ENCODE data around the gene FOLR1.

The FOLR1 gene

DNA sequence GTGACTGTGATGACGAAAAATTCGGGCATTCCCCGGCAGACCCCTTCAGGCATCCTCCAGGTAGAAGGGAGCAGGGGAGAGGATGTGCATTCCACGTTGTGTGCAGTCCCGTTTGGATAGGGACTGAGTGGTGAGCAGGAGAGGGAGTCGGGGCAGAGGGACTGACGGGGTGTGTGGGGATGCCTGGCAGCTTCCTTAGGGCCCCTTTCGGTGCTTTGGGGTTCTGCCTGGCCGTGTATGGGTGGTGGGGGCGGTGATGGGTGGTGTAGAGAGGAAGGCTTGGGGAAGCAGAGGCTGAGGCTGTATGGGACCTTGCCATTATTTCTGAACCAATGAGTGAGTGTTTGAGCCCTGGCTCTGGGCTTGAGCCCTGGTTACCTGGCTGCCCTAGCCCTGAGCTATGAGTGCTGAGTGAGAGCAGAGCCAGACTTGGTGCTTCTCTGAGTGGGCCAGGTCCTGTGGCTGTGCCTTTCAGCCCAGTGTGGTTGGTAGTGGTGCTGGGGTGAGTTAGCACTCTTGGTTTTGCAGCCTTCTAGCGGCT, 33.5 kb downstream of the FOLR1 start:
- TF ChIP-seq, protein P1, sequence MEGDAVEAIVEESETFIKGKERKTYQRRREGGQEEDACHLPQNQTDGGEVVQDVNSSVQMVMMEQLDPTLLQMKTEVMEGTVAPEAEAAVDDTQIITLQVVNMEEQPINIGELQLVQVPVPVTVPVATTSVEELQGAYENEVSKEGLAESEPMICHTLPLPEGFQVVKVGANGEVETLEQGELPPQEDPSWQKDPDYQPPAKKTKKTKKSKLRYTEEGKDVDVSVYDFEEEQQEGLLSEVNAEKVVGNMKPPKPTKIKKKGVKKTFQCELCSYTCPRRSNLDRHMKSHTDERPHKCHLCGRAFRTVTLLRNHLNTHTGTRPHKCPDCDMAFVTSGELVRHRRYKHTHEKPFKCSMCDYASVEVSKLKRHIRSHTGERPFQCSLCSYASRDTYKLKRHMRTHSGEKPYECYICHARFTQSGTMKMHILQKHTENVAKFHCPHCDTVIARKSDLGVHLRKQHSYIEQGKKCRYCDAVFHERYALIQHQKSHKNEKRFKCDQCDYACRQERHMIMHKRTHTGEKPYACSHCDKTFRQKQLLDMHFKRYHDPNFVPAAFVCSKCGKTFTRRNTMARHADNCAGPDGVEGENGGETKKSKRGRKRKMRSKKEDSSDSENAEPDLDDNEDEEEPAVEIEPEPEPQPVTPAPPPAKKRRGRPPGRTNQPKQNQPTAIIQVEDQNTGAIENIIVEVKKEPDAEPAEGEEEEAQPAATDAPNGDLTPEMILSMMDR (IDR thresholded peaks at IDR 0.05; ENCODE audit: control insufficient read depth, insufficient read depth, low read depth, low read length, missing control alignments): no peak
- DNase-seq (ENCODE audit: low read depth): no peak
- H3K4me3 ChIP-seq (ENCODE audit: control insufficient read depth, low read depth, low read length): peak overlapping the region; percentile 92

DNA sequence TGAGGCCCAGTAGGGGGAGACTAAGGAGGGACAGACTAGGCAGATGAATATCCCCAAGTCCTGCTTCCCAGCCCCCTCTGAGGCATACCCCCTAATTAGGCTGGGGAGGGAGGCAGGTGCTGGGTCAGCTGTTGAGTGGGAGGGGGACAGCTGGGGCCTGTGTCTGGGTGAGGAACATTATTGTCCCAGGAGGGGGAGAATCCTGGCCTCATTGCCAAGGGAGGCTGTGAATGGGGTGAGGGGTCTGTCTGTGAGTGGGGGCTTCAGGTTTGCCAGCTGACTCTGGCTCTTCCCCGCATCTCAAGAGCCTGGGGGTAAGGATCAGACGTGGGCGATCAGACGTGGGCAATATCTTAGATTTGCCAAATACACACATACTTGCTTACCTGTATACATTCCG, 34.8 kb downstream of the FOLR1 start:
- H3K4me3 ChIP-seq (ENCODE audit: control insufficient read depth, low read depth, low read length): no peak overlapping the region

DNA sequence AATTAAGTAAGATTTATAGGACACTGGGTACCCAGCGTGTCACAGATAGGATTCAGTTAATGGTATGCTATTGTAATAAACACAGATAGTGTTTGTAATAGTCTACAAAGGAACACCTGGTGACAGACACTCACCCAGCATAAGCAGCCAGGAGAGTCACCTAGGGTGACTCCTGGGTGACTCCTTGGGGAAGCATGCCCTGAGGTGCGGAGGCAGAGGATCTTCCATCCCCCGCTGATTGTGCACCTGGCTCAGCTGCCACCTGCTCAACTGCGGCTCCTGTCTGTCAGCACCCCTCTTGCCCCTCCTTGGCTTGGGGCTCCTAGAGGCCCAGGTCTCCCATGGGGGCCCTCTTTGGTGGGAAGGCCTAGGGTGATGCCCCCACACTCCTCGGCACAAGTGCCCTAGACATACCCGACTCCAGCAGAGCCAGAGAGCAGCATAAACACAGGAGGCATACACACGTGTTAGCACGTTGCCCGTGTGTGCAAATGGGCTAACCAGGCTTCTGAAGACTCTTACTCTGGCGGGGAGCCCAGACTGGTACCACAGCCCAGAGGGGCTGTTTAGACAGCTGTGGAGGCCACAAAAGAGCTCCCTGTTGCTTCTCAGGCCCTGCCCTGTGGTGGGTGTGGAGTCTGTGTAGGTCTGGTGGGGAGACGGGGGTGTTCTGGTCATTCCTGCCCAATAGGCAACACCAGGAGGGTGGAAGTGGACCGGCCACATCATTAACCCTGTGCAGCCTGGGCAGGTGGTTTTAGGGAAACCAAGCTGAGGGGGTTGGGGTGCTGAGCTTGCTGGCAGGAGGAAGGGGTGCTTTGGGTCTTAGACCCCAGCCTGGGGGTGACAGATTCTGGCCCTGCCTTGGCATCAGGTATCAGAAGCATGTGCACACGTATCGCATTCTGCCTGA, 35.6 kb downstream of the FOLR1 start:
- TF ChIP-seq, protein P1 (IDR thresholded peaks at IDR 0.05; ENCODE audit: control insufficient read depth, insufficient read depth, low read depth, low read length, missing control alignments): no peak

More for the DNA sequence above, 34.8 kb downstream of the FOLR1 start:
- DNase-seq (ENCODE audit: low read depth): no peak
- TF ChIP-seq, protein P1 (IDR thresholded peaks at IDR 0.05; ENCODE audit: control insufficient read depth, insufficient read depth, low read depth, low read length, missing control alignments): no peak

DNA sequence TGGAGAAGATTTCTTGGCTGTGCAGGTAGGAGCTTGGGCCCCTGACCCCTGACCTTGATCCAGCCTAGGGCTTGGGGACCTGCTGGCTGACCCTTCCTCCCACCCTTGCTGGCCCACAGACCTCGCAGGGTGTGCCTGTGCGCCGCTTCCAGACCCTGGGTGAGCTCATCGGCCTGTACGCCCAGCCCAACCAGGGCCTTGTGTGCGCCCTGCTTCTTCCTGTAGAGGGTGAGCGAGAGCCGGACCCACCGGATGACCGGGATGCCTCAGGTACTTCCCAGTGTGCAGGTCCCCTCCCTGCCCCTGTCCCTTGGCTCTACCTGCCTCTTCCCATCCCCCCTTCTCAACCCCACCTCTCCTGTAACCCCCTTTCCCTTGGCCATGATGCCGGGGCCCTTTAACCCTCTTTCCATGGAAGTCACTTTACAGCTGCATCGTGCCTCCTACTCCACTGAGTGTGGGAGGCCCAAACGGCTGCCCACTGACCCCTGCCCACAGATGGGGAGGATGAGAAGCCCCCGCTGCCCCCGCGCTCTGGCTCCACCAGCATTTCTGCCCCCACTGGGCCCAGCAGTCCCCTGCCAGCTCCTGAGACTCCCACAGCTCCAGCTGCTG, 36.4 kb downstream of the FOLR1 start:
- TF ChIP-seq, protein P1 (IDR thresholded peaks at IDR 0.05; ENCODE audit: control insufficient read depth, insufficient read depth, low read depth, low read length, missing control alignments): no peak

More for the DNA sequence above, 35.6 kb downstream of the FOLR1 start:
- H3K4me3 ChIP-seq (ENCODE audit: control insufficient read depth, low read depth, low read length): no peak overlapping the region
- DNase-seq (ENCODE audit: low read depth): no peak

GRCh38 chr11:72228844-72229231, 36.9 kb downstream of the FOLR1 start:
- TF ChIP-seq, protein P1 (IDR thresholded peaks at IDR 0.05; ENCODE audit: control insufficient read depth, insufficient read depth, low read depth, low read length, missing control alignments): no peak
- H3K4me3 ChIP-seq (ENCODE audit: control insufficient read depth, low read depth, low read length): no peak overlapping the region
- no peak for DNase-seq (ENCODE audit: low read depth)

More for the DNA sequence above, 36.4 kb downstream of the FOLR1 start:
- no peak overlapping the region for H3K4me3 ChIP-seq (ENCODE audit: control insufficient read depth, low read depth, low read length)
- DNase-seq (ENCODE audit: low read depth): no peak

GRCh38 chr11:72229336-72229924, 37.5 kb downstream of the FOLR1 start:
- TF ChIP-seq, protein P1 (IDR thresholded peaks at IDR 0.05; ENCODE audit: control insufficient read depth, insufficient read depth, low read depth, low read length, missing control alignments): no peak
- no peak overlapping the region for H3K4me3 ChIP-seq (ENCODE audit: control insufficient read depth, low read depth, low read length)
- DNase-seq (ENCODE audit: low read depth): no peak

Measured in AG09309 (cell line).